ENCODE data around the gene TNFRSF4.

TNFRSF4 gene

GRCh38 chr1:1232208-1232795 lies 18.3 kb upstream of the TNFRSF4 start, which contains the start of gene B3GALT6:
B3GALT6 (plus strand) TSS chr1:1232237; CDS start chr1:1232279, 42 bp downstream.
- peak within 1 kb of the TSS; percentile 96 for H3K4me3 Mint-ChIP-seq
- no peaks in the 10 kb centered on the region for H3K9me3 Mint-ChIP-seq
- H3K4me1 Mint-ChIP-seq (ENCODE audit: low read depth) = peaks cover 12% of the 10 kb centered on the region
- no peak for DNase-seq (ENCODE audit: low spot score)
- H3K27ac Mint-ChIP-seq = peak within 1 kb of the TSS; percentile 86
- H3K36me3 Mint-ChIP-seq (ENCODE audit: low read depth) = peaks cover 31% of the 10 kb centered on the region
- no peaks in the 10 kb centered on the region for H3K27me3 Mint-ChIP-seq (ENCODE audit: low read depth)

- H3K36me3 Mint-ChIP-seq (ENCODE audit: low read depth) = peaks cover 31% of the 10 kb centered on the region
- H3K27me3 Mint-ChIP-seq (ENCODE audit: low read depth) = no peaks in the 10 kb centered on the region
- peak within 1 kb of the TSS; percentile 96 for H3K4me3 Mint-ChIP-seq
- H3K4me1 Mint-ChIP-seq (ENCODE audit: low read depth) = peaks cover 12% of the 10 kb centered on the region
- no peaks in the 10 kb centered on the region for H3K9me3 Mint-ChIP-seq
- peak; percentile 98 for DNase-seq (ENCODE audit: low spot score)
- H3K27ac Mint-ChIP-seq = peak within 1 kb of the TSS; percentile 86
Observed at GRCh38 chr1:1231400-1232207, 17.7 kb upstream of the TNFRSF4 start, which contains the start of gene SDF4. SDF4 (minus strand) TSS chr1:1232001; CDS start chr1:1228772, 3,229 bp downstream.

GRCh38 chr1:1230656-1231399 lies 16.9 kb upstream of the TNFRSF4 start:
- DNase-seq (ENCODE audit: low spot score) = no peak
- Mint-ChIP-seq H3K9me3 (no peaks in the 10 kb centered on the region), H3K4me1 (ENCODE audit: low read depth) (peaks cover 12% of the 10 kb centered on the region), H3K27ac (peak overlapping the region; percentile 86), H3K27me3 (ENCODE audit: low read depth) (no peaks in the 10 kb centered on the region), H3K36me3 (ENCODE audit: low read depth) (peaks cover 36% of the 10 kb centered on the region), H3K4me3 (peak overlapping the region; percentile 96)

GRCh38 chr1:1229770-1230169 lies 15.8 kb upstream of the TNFRSF4 start:
- Mint-ChIP-seq H3K9me3 (no peaks in the 10 kb centered on the region), H3K27me3 (ENCODE audit: low read depth) (no peaks in the 10 kb centered on the region), H3K4me3 (peak overlapping the region; percentile 64), H3K36me3 (ENCODE audit: low read depth) (peaks cover 42% of the 10 kb centered on the region), H3K4me1 (ENCODE audit: low read depth) (peaks cover 12% of the 10 kb centered on the region), H3K27ac (no peak overlapping the region)
- DNase-seq (ENCODE audit: low spot score) = no peak

- no peak for DNase-seq (ENCODE audit: low spot score)
- Mint-ChIP-seq H3K4me3 (no peak overlapping the region), H3K36me3 (ENCODE audit: low read depth) (peaks cover 39% of the 10 kb centered on the region), H3K27ac (no peak overlapping the region), H3K27me3 (ENCODE audit: low read depth) (no peaks in the 10 kb centered on the region), H3K9me3 (no peaks in the 10 kb centered on the region), H3K4me1 (ENCODE audit: low read depth) (peaks cover 12% of the 10 kb centered on the region)
Observed at GRCh38 chr1:1228596-1229321, 14.8 kb upstream of the TNFRSF4 start.

- Mint-ChIP-seq H3K27ac (no peak overlapping the region), H3K36me3 (ENCODE audit: low read depth) (peaks cover 38% of the 10 kb centered on the region), H3K4me3 (no peak overlapping the region)
Observed at GRCh38 chr1:1228187-1228586, 14.2 kb upstream of the TNFRSF4 start.

GRCh38 chr1:1227386-1227785 lies 13.4 kb upstream of the TNFRSF4 start:
- Mint-ChIP-seq H3K36me3 (ENCODE audit: low read depth) (peaks cover 46% of the 10 kb centered on the region), H3K27ac (no peak overlapping the region), H3K4me3 (no peak overlapping the region), H3K27me3 (ENCODE audit: low read depth) (no peaks in the 10 kb centered on the region), H3K4me1 (ENCODE audit: low read depth) (peaks cover 9% of the 10 kb centered on the region), H3K9me3 (no peaks in the 10 kb centered on the region)
- no peak for DNase-seq (ENCODE audit: low spot score)

More at GRCh38 chr1:1228187-1228586, 14.2 kb upstream of the TNFRSF4 start:
- Mint-ChIP-seq H3K4me1 (ENCODE audit: low read depth) (peaks cover 9% of the 10 kb centered on the region), H3K9me3 (no peaks in the 10 kb centered on the region), H3K27me3 (ENCODE audit: low read depth) (no peaks in the 10 kb centered on the region)
- no peak for DNase-seq (ENCODE audit: low spot score)

- Mint-ChIP-seq H3K27ac (no peak overlapping the region), H3K4me3 (no peak overlapping the region), H3K4me1 (ENCODE audit: low read depth) (peaks cover 9% of the 10 kb centered on the region)
Observed at GRCh38 chr1:1226566-1227362, 12.8 kb upstream of the TNFRSF4 start.

GRCh38 chr1:1225913-1226312 lies 12.0 kb upstream of the TNFRSF4 start:
- H3K36me3 Mint-ChIP-seq (ENCODE audit: low read depth) = peaks cover 46% of the 10 kb centered on the region
- peaks cover 9% of the 10 kb centered on the region for H3K4me1 Mint-ChIP-seq (ENCODE audit: low read depth)
- H3K27ac Mint-ChIP-seq = no peak overlapping the region
- H3K9me3 Mint-ChIP-seq = no peaks in the 10 kb centered on the region
- no peak overlapping the region for H3K4me3 Mint-ChIP-seq
- no peak for DNase-seq (ENCODE audit: low spot score)
- H3K27me3 Mint-ChIP-seq (ENCODE audit: low read depth) = no peaks in the 10 kb centered on the region

More at GRCh38 chr1:1226566-1227362, 12.8 kb upstream of the TNFRSF4 start:
- DNase-seq (ENCODE audit: low spot score) = no peak
- H3K36me3 Mint-ChIP-seq (ENCODE audit: low read depth) = peaks cover 48% of the 10 kb centered on the region
- H3K9me3 Mint-ChIP-seq = no peaks in the 10 kb centered on the region
- H3K27me3 Mint-ChIP-seq (ENCODE audit: low read depth) = no peaks in the 10 kb centered on the region

GRCh38 chr1:1225238-1225845 lies 11.4 kb upstream of the TNFRSF4 start:
- H3K9me3 Mint-ChIP-seq = no peaks in the 10 kb centered on the region
- H3K36me3 Mint-ChIP-seq (ENCODE audit: low read depth) = peaks cover 45% of the 10 kb centered on the region
- peaks cover 5% of the 10 kb centered on the region for H3K4me1 Mint-ChIP-seq (ENCODE audit: low read depth)
- DNase-seq (ENCODE audit: low spot score) = no peak
- no peak overlapping the region for H3K27ac Mint-ChIP-seq
- no peak overlapping the region for H3K4me3 Mint-ChIP-seq
- H3K27me3 Mint-ChIP-seq (ENCODE audit: low read depth) = no peaks in the 10 kb centered on the region

- no peaks in the 10 kb centered on the region for H3K9me3 Mint-ChIP-seq
- H3K27me3 Mint-ChIP-seq (ENCODE audit: low read depth) = no peaks in the 10 kb centered on the region
- H3K4me3 Mint-ChIP-seq = no peak overlapping the region
- H3K36me3 Mint-ChIP-seq (ENCODE audit: low read depth) = peaks cover 43% of the 10 kb centered on the region
- H3K4me1 Mint-ChIP-seq (ENCODE audit: low read depth) = no peaks in the 10 kb centered on the region
- DNase-seq (ENCODE audit: low spot score) = no peak
- H3K27ac Mint-ChIP-seq = no peak overlapping the region
Observed at GRCh38 chr1:1223891-1224290, 9.9 kb upstream of the TNFRSF4 start.

GRCh38 chr1:1223321-1223720 lies 9.4 kb upstream of the TNFRSF4 start:
- Mint-ChIP-seq H3K36me3 (ENCODE audit: low read depth) (peaks cover 41% of the 10 kb centered on the region), H3K4me3 (no peak overlapping the region), H3K27ac (no peak overlapping the region), H3K9me3 (no peaks in the 10 kb centered on the region), H3K4me1 (ENCODE audit: low read depth) (no peaks in the 10 kb centered on the region), H3K27me3 (ENCODE audit: low read depth) (no peaks in the 10 kb centered on the region)
- no peak for DNase-seq (ENCODE audit: low spot score)

Measured in T-helper 2 cell treated with Interferon-gamma antibody and Interleukin-4, amounts not matched to agents 5 μg/mL and 100 μg/mL, for 36 hours (primary cell).